ENCODE results near the gene PSD2. TPM values are rescaled to one million over a fixed set of nuclear protein-coding genes. Genes with fewer than 3 reads are reported as not detected.

PSD2 gene
- 0.10 TPM for total RNA-seq

DNA sequence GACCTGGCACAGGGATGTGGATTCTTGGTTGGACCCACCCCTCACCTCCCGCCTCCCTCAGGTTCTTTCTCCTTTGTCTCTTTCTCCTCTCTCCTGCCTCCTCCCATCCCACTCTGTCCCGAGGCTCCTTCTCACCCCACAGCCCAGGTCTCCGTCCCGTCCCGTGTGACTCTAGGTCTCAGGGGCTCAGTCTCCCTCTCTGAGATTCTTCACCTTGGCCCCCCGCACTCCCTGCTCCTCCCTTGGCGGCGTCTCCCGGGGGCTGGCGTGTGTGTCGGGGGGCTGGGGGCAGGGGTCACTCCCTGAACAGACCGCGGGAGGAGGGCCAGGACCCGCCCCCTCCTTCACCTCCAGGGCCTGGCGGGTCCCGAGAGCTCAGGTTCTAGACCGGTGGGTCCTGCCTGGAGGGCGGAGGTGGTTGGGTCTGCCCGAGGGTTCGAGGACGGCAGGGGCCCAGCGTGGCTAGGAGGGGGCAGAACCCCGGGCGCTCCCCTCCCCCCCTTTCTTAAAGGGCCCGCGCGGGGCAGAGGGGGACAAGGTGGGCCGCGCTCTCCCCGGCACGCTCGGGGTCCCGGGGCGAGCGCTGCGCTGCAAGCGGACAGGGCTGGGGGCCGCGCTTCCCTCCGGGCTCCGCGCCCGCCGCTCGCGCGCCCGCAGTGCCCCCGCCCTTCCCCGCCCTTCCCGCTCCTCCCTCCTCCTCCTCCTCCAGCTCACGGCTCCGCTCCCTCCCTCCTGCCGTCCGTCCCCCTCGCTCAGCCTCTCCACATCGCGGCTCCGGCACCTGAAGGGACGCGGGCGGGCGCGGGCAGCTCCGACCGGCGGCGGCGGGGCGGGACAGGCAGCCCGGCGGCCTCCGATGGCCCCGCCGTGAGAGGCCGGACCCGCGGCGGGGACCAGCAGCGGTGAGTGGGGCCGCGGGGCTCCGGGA lies at the start of gene PSD2:
Gene PSD2, plus strand, starts transcription at position 735 of the 928 bp plus-strand sequence. CDS start 13,633 bp downstream, outside the sequence.
- Histone ChIP-seq H3K4me1 (ENCODE audit: insufficient read depth, low read length) (no peaks in the 10 kb centered on the region), H3K4me3 (ENCODE audit: low read length) (no peak within 1 kb of the TSS), H3K9me3 (ENCODE audit: low read depth, low read length) (no peaks in the 10 kb centered on the region), H3K27me3 (ENCODE audit: insufficient read depth, low read length) (peaks cover 55% of the 10 kb centered on the region)

DNA sequence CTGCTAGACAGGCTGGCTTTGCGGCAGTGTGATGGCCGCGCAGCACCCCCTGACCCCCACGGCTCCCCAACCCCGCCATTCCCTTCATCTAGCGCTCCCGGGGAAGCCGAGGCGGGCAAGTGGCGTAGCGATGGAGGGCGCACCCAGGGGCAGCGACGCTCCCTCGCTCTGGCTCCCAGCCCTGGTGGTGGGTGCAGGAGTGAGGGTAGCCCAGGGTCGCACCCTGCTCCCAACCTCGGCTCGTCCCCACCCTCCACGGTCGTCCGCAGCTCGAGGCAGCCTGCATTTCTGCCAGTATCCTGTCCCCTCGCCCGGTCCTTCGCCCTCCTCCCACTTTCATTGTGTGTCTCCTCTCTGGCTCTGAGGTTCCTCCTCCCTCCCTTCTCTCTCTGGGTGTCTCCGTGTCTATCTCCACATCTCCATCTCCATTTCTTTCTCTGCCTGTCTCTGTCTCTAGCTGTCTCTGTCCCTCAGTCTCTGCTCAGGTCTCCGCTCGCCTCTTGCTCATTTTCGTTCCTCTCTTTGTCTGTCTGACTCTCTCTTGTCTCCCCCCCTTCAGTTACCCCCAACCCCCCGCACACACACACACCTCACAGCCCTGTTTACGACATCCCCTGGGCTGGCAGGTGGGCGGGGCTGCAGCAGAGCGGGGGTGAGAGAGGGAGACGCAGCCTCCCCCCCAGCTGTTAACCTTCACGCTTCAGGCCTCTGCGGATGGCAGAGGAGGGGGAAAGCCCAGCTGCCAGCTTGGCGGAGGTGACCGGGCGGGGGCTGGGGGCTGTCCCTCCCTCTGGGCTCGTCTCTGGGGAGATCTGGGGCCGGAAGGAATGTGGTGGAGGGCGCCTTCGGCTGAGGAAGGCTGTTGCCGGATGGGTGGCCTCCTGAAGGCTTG lies 48.7 kb upstream of the PSD2 start:
- Histone ChIP-seq H3K27me3 (ENCODE audit: insufficient read depth, low read length) (peaks cover 29% of the 10 kb centered on the region), H3K4me3 (ENCODE audit: low read length) (peak overlapping the region; percentile 23), H3K4me1 (ENCODE audit: insufficient read depth, low read length) (peaks cover 31% of the 10 kb centered on the region), H3K9me3 (ENCODE audit: low read depth, low read length) (no peaks in the 10 kb centered on the region)

- H3K27me3 ChIP-seq (ENCODE audit: insufficient read depth, low read length): peaks cover 29% of the 10 kb centered on the region
- peak overlapping the region; percentile 23 for H3K4me3 ChIP-seq (ENCODE audit: low read length)
- peaks cover 31% of the 10 kb centered on the region for H3K4me1 ChIP-seq (ENCODE audit: insufficient read depth, low read length)
These were observed 47.8 kb upstream of the PSD2 start for GRCh38 chr5:139747583-139748504.

DNA sequence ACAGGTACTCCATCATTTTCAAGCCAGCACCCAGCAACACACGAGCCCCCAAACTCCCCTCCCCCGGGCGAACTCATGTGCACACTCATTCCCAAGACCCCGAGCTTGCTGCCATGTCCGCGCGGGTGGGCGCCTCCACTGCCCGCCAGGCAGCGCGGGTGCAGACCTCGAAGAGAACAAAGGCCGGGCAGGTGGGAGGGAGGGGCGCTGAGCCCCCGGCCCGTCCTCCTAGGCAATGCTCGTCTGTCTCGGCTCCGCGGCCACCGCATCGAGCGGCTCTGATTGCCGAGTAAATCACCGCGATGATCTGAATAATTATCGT lies 47.1 kb upstream of the PSD2 start:
- Histone ChIP-seq H3K9me3 (ENCODE audit: low read depth, low read length) (no peaks in the 10 kb centered on the region), H3K27me3 (ENCODE audit: insufficient read depth, low read length) (peaks cover 29% of the 10 kb centered on the region), H3K4me3 (ENCODE audit: low read length) (no peak overlapping the region), H3K4me1 (ENCODE audit: insufficient read depth, low read length) (peaks cover 31% of the 10 kb centered on the region)

More at GRCh38 chr5:139747583-139748504, 47.8 kb upstream of the PSD2 start:
- H3K9me3 ChIP-seq (ENCODE audit: low read depth, low read length): no peaks in the 10 kb centered on the region

GRCh38 chr5:139749242-139749641 lies 46.4 kb upstream of the PSD2 start:
- peaks cover 31% of the 10 kb centered on the region for H3K27me3 ChIP-seq (ENCODE audit: insufficient read depth, low read length)
- peaks cover 31% of the 10 kb centered on the region for H3K4me1 ChIP-seq (ENCODE audit: insufficient read depth, low read length)
- no peaks in the 10 kb centered on the region for H3K9me3 ChIP-seq (ENCODE audit: low read depth, low read length)
- no peak overlapping the region for H3K4me3 ChIP-seq (ENCODE audit: low read length)

DNA sequence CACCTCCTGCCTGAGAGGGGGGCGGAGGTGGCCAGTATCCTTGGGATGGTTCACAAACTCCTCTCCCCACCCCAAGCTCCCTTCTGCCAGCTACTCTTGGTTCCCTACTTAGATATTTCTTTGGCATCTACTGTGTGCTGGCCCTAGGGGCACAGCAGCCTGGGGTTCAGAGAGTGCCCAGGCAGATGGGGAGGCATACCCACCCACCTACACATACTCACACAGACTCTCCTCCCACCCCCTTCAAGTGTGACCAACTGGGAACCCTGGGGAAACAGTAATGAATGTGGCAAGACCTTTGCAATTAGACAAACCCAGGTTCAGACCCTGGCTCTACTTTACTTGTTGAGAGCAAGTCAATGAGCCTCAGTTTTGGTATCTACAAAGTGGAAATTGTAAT lies 44.4 kb upstream of the PSD2 start:
- H3K27me3 ChIP-seq (ENCODE audit: insufficient read depth, low read length): peaks cover 47% of the 10 kb centered on the region
- no peak overlapping the region for H3K4me3 ChIP-seq (ENCODE audit: low read length)
- H3K4me1 ChIP-seq (ENCODE audit: insufficient read depth, low read length): peaks cover 34% of the 10 kb centered on the region
- H3K9me3 ChIP-seq (ENCODE audit: low read depth, low read length): no peaks in the 10 kb centered on the region

GRCh38 chr5:139752506-139753473 lies 42.8 kb upstream of the PSD2 start:
- Histone ChIP-seq H3K27me3 (ENCODE audit: insufficient read depth, low read length) (peaks cover 49% of the 10 kb centered on the region), H3K9me3 (ENCODE audit: low read depth, low read length) (no peaks in the 10 kb centered on the region), H3K4me3 (ENCODE audit: low read length) (no peak overlapping the region), H3K4me1 (ENCODE audit: insufficient read depth, low read length) (peaks cover 22% of the 10 kb centered on the region)

DNA sequence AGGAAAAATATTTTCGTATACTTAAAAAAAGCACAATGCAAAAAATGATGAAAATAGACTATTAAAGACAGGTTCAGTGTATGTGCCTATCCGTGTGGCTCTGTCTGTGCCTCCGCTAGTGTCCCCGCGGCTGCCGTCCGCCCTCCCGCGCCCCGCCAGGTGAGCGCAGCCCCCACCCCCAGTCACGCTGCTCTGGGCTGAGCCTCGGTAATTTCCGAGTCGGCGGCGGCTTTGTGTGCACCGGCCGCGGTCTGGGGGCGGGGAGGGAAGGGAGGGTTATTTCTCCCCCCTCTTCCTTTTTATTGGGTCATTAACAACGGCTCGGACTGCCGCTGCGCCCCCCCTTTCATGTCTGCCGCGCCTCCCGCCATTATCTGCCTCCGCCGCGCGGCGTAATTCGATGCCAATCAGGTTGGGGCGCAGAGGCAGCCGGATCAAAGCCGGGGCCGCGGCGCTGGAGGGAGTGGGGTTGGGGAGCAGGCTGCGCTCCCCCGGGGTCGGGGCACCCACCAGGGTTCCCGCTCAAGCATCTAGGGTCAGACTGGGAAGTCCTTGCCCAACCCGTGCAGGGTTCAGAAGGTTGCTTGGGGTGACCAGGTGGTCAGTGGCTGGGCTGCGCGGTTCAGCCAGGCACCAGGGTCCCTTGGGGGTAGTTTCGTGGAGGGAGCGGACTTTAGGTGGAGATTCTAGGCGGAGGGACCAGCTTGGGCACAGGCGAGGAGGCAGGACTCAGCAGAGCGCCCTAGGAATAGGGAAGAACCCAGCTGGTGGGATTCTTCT lies 39.5 kb upstream of the PSD2 start:
- H3K27me3 ChIP-seq (ENCODE audit: insufficient read depth, low read length): peaks cover 52% of the 10 kb centered on the region

GRCh38 chr5:139756971-139757370 lies 38.6 kb upstream of the PSD2 start:
- Histone ChIP-seq H3K4me3 (ENCODE audit: low read length) (no peak overlapping the region), H3K9me3 (ENCODE audit: low read depth, low read length) (no peaks in the 10 kb centered on the region), H3K27me3 (ENCODE audit: insufficient read depth, low read length) (peaks cover 52% of the 10 kb centered on the region)

More for the DNA sequence above, 39.5 kb upstream of the PSD2 start:
- Histone ChIP-seq H3K4me1 (ENCODE audit: insufficient read depth, low read length) (peaks cover 23% of the 10 kb centered on the region), H3K4me3 (ENCODE audit: low read length) (no peak overlapping the region), H3K9me3 (ENCODE audit: low read depth, low read length) (no peaks in the 10 kb centered on the region)

GRCh38 chr5:139757727-139758509 lies 37.7 kb upstream of the PSD2 start:
- Histone ChIP-seq H3K4me1 (ENCODE audit: insufficient read depth, low read length) (peaks cover 23% of the 10 kb centered on the region), H3K27me3 (ENCODE audit: insufficient read depth, low read length) (peaks cover 52% of the 10 kb centered on the region), H3K4me3 (ENCODE audit: low read length) (no peak overlapping the region), H3K9me3 (ENCODE audit: low read depth, low read length) (no peaks in the 10 kb centered on the region)

More at GRCh38 chr5:139756971-139757370, 38.6 kb upstream of the PSD2 start:
- H3K4me1 ChIP-seq (ENCODE audit: insufficient read depth, low read length): peaks cover 23% of the 10 kb centered on the region

- H3K27me3 ChIP-seq (ENCODE audit: insufficient read depth, low read length): peaks cover 53% of the 10 kb centered on the region
These were observed 37.0 kb upstream of the PSD2 start for GRCh38 chr5:139758510-139759075.

DNA sequence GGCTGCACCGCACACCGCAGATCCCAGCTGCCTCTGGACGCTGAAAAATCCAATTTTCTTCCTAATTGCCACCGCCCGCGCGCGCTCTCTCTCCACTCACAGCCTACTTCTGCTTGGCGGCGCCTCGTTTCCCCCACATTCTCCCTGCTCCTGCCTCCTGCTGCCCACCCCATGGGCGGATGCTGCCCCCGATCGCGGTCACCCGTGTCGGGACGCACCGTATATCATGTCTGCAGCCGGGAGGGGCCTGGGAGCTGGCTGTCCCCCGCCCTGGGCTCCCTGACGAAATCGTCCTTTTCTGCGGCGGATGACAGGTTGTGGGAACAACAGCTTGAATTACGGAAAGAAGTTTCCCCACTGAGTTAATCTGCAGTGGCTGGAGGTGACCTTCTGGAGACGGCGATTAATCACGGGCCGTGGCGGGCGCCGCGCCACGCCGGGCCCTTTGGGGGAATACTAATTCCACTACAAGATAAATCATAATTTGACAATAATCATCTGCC lies 36.3 kb upstream of the PSD2 start:
- Histone ChIP-seq H3K4me3 (ENCODE audit: low read length) (no peak overlapping the region), H3K9me3 (ENCODE audit: low read depth, low read length) (no peaks in the 10 kb centered on the region), H3K4me1 (ENCODE audit: insufficient read depth, low read length) (peaks cover 29% of the 10 kb centered on the region), H3K27me3 (ENCODE audit: insufficient read depth, low read length) (peaks cover 57% of the 10 kb centered on the region)

More at GRCh38 chr5:139758510-139759075, 37.0 kb upstream of the PSD2 start:
- Histone ChIP-seq H3K4me3 (ENCODE audit: low read length) (no peak overlapping the region), H3K9me3 (ENCODE audit: low read depth, low read length) (no peaks in the 10 kb centered on the region), H3K4me1 (ENCODE audit: insufficient read depth, low read length) (peaks cover 23% of the 10 kb centered on the region)

Data from mononuclear cell (primary cell).